Medulla oblongata (tissue), 1 donor: Measurements from ENCODE around the gene POLR3A.
"Not testable (repeated sequence)": the region's sequence is repeated elsewhere in the genome, so short reads cannot be mapped to it uniquely, and the experiment has no call there.

Experiments
- DNase-seq: peaks from one replicate; pipeline ENCODE4 v3.0.0-alpha.2; 2015; ENCODE audit errors: extremely low spot score

POLR3A gene

DNA sequence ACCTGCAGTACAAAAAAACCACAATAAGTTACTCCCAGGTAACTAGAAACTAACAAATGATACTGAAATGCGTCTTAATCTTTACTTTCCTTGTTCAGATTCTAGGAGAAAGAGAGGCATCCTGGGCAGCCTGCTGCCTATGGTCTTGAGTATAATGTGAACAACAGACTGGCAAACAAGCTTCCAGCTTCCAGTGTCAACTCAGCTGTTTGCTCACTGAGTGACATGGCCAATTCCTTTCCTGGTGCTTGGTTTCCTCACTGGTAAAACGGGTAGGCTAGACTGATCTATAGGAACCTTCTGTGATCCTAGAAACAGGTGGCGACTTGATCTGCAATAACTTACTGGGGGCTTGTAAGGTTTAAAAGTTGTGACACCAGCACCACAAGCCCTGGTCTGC lies 10.1 kb downstream of the POLR3A start:
- no peak for DNase-seq

DNA sequence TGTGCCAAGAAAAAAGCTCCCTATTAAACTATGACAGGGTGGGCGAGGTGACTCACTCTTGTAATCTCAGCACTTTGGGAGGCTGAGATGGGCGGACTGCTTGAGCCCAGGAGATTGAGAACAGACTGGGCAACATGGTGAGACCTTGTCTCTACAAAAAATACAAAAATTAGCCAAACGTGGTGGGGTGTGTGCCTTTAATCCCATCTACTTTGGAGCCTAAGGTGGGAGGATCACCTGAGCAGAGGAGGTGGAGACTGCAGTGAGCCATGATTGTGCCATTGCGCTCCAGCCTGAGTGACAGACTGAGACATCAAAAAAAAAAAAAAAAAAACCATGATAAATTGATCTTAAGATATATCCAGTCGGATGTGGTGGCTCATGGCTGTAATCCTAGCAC lies 11.5 kb downstream of the POLR3A start:
- no peak for DNase-seq

DNA sequence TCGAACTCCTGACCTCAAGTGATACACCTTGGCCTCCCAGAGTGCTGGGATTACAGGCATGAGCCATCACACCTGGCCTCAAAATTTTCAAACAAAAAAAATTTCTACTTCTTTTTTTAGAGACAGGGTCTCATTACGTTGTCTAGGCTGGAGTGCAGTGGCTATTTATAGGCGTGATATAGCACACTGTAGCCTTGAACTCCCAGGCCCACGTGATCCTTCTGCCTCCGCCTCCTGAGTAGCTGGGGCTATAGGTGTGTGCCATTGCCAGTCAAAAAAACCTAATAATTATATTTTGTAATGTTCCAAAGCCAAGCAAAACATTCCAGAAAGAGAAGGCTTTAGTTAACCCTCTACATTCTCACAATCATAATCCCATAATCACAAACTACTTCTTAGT lies 13.8 kb downstream of the POLR3A start:
- DNase-seq: no peak

DNA sequence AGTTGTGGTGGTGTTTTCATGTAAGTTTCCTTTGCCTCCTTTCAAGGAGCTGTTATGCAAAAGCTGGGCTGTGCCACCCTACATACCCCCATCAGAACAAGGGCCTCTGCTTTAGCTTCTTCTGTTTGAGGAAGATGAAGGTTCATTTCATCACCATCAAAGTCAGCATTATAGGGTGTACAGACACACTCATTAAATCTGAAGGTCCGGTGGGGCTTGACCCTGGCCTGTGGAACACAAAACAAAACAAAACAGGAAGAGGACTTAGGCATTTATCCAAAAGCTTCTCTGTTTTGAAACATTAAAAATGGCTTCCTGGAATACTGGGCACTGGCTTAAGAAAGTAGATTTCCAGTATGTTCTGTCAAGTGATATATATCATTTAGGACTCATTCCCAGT lies 15.8 kb downstream of the POLR3A start:
- DNase-seq: no peak

DNA sequence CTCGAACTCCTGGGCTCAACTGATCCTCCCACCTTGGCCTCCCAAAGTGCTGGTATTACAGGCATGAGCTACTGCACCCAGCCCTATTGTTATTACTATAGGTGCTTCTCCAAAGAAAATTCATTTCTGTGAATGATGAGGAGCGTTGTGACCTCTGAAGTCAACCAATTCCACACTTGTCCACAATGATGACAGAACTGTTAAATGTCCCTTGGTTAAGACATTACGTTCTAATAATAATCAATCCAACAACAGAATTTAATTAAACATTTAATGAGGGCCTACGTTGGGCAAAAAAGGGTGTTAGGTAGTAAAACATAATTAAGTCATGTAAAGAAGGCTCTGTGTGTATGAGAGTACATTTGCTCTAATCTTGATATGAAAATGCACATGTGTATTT lies 18.2 kb downstream of the POLR3A start:
- DNase-seq: no peak

DNA sequence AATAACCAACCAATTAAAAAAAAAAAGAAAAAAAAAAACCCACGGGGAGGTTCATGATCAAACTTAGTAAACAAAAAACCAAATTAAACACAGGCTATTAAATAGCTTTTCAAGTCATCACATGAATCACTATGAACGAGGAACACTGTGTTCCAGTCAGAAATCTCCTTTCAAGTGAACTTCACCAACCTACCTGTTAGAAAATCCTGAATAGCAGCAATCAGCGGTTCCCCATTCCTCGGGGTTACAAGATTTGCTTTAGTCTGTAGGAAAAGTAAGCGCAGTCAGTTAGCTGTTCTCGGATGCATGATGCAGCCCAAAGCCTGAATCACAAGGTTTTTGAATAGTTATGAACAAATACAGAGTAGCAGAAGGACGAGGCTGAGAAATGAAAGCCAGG lies 19.0 kb downstream of the POLR3A start:
- DNase-seq: no peak

DNA sequence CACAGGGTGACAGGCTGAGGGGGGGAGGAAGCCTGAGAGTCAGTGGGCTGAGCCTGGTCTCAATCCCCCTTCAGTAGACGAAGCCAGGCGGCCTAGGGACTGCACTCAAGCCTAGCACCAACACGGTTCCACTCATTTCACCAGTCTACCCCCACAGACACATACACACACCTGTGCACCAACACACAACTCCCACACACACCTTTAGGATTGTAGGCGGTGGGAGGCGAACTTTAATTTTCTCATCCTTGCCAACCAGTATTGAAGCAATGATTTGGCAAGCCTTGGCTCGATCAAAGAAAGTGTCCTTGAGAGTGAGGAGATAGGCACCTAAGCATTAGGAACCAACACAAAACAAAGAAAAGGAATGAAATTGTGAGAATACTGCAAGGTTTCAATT lies 19.7 kb downstream of the POLR3A start:
- DNase-seq: no peak

DNA sequence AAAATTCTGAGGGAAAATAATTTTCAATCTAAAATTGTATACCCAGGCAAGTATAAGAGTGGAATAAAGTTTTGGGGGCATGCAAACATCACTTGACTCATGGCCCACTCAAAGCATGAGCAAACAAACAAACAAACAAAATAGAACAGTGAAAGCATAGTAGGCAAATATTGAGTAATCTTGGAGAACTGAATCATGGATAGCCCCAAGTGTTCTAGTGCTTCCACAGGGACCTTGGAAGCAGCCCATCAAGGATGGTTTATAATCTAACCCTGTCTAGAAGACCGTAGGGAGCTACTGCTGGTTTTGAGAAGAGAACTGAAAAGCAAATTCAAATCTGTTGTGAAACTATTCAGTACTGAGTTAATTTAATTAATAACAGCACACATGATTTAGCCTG lies 22.1 kb downstream of the POLR3A start:
- no peak for DNase-seq

DNA sequence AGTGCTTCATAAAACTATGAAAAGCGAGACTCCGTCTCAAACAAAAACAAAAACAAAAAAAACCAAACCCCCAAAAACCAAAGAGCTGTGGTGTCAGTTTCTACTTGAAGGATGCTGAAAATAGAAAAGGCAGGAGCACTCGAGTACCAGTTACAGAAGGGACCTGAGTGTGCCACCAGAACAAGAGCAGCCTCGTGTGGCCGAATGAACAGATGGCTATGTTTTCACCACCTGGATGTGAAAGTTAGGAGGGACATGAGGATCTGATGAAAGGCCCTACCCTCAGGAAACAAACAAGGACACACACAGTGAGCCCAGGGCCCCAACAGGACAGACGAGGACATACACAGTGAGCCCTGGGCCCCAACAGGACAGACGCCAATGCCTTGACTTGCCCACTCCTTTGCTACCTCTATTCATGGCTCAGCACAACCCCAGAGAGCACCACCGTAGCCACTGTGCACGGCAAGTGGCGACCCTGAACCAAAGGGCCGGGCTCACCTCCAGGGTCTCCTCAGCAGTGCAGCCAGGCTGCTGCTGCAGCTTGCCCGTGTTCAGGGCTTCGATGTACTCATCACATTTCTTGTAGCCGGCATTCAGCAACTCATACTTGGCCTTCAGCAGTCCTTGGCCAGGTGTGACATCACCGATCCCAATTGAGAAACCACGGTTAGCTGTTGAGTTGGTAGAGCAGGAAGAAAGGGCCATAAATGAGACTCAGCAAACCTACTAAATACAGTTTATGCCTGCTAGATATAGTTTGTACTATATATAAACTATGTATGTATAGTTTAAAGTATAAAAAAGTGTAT lies 24.9 kb downstream of the POLR3A start:
- DNase-seq: no peak

DNA sequence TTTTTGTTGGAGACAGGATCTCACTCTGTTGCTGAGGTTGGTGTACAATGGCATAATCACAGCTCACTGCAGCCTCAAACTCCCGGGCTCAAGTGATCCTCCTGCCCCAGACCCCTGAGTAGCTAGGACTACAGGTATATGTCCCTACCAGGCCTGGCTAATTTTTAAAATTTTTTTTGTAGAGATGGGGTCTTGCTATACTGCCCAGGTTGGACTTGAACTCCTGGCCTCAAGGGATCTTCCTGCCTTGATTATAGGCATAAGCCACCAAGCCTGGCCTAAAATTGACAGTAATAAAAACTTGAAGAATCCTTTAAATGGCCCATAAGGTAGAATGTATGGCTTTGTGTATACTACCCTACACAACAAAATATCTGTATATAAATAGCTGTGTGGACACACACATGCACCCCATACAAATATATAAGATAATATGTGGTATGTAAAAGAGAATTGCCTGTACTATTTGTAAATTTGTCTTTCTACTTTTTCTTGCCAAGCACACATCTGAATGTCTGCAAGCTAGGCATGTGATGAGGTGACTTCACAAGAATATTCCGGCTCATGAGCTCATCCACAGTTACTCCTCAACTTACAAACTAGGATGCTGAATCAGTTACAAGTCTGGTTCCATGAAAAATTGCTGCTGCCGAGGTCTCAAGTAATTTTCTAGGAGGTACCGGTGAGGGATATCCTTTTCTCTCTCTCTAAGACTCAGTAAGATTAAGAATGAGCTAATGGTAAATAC lies 26.6 kb downstream of the POLR3A start:
- no peak for DNase-seq

DNA sequence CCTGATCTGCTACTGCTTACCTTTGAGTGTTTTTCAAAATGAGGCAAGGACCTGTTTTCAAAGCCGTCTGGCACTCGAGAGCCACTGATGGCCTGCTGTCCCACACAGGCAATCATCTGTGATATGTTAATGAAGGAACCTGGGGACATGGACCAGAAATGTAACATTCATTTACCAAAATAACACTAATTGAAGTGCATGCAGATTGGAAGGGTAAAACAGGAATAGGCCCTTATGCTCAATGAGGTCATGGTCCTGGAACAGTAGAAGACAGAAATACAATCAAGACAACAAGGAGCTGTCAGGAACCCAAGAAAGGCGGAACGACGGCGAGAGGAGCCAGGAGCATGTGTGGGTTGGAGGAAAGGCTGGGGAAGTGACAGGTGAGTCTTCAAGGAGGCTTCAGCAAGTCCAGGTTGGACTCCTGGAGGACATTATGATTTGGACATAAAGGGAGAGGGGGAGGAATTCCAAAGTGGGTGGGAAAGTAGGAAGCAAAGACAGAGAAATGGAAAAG lies 28.3 kb downstream of the POLR3A start:
- no peak for DNase-seq

DNA sequence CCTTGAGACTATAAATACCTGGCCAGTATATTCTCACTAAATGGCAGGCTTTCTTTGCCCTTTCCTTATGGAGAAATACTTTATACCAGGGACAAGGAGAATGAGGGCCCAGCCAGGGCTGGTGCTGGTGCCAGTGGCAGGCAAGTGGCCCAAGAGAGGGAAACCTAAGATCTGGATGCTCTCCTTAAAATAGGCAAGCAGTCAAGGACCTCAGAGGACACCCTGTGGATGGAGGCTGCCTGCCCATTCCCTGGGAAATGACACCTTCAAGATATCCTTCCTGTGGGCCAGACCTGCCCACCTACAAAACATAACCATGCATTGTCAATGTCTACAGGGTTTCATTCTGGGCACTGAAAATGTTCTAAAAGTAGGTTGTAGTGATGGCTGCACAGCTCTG lies 29.1 kb downstream of the POLR3A start:
- no peak for DNase-seq

DNA sequence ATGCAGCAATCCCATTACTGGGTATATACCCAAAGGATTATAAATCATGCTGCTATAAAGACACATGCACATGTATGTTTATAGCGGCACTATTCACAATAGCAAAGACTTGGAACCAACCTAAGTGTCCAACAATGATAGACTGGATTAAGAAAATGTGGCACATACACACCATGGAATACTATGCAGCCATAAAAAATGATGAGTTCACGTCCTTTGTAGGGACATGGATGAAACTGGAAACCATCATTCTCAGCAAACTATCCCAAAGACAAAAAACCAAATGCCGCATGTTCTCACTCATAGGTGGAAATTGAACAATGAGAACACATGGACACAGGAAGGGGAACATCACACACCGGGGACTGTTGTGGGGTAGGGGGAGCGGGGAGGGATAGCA lies 30.5 kb downstream of the POLR3A start:
- DNase-seq: not testable (repeated sequence)

DNA sequence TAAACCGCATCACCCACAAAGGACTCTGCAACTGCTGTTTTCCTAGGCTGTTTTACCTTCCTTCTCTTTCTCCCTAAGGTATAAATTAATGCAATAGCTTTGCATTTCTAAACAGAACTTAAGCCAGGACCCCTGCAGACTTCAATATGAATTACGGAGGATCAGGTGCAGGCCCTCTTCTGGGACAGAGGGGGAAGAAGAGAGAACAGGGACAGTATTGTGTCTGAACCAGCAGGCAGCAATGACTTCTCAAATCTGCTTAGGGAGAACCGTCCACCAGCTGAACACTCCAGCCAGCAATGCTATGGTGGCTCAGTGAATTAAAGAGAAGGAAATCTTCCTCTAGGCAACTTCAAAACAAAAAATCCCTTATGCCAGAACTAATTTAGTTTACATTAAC lies 35.7 kb downstream of the POLR3A start:
- no peak for DNase-seq

DNA sequence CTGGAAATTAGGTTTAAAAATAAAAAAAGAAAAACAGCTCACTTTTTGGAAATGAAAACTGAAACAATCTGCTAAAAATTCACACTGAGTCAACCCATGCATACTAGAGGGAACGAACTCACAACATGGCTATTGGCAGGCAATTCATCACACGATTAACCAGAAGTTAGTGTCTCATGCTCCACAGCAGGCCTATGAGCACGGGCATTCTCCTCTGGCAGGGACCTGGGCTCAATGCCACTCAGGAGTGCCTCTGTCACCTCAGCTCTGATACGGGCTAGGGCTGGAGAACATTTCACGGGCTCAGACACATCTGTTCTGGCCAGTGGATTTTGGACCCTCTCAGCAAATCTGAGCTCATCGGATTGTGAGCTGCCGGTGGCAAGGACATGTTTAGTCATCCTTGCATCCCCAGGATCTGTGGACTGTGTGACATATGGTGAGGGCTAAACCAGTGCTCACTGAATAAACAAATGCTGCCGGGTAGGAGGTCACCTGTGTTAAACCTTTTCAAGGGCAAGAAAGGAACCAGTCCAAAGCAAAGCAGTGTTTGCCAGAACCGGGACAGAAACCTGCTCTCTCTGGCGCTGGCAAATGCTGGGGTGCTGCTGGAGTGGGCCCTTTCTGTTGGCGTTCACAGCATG lies 40.1 kb downstream of the POLR3A start:
- DNase-seq: no peak

DNA sequence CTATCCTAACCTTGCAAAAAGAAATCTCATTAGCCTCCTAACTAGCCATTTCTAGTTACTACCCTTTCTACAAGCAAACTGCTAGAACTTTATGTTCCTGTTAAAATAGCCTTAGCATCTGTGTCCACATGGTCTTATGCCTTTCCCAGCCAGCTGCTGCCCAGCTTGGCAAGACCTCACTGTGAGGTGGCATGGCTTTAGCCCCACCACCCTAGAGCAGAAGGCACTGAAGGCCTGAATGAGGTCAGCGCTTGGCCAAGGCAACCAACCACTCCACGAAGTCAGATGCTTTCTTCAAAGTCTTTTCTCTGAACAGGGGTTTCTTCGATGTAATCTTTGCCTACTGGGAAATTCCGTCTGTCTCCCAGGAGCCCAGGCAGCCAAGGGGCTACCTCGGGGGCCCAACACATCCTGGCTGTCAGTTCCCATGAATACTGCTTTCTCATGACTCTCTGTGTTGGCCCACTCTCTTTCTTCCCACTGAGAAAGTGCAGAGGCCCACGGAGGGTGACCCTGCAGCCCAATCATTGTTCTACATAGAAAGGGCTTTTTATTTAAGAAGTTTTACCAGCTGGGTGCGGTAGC lies 41.6 kb downstream of the POLR3A start:
- peak; percentile 66 for DNase-seq

DNA sequence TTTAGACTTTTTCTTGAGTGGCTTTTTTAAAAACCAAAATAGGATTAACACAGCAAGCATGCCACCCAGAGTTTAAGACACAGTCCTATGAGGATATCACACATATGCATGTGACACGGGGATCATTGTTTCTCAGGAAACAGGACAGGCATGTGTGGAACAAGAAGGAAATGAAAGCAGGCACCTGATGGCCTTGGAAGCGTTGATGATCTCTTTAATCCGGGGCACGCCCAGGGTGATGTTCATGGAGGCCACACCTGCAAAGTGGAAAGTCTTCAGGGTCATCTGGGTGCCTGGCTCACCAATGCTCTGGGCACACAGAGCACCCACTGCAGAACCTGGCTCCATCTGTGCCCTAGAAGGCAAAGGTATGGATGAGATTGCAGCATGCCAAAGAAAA lies 44.3 kb downstream of the POLR3A start:
- no peak for DNase-seq

DNA sequence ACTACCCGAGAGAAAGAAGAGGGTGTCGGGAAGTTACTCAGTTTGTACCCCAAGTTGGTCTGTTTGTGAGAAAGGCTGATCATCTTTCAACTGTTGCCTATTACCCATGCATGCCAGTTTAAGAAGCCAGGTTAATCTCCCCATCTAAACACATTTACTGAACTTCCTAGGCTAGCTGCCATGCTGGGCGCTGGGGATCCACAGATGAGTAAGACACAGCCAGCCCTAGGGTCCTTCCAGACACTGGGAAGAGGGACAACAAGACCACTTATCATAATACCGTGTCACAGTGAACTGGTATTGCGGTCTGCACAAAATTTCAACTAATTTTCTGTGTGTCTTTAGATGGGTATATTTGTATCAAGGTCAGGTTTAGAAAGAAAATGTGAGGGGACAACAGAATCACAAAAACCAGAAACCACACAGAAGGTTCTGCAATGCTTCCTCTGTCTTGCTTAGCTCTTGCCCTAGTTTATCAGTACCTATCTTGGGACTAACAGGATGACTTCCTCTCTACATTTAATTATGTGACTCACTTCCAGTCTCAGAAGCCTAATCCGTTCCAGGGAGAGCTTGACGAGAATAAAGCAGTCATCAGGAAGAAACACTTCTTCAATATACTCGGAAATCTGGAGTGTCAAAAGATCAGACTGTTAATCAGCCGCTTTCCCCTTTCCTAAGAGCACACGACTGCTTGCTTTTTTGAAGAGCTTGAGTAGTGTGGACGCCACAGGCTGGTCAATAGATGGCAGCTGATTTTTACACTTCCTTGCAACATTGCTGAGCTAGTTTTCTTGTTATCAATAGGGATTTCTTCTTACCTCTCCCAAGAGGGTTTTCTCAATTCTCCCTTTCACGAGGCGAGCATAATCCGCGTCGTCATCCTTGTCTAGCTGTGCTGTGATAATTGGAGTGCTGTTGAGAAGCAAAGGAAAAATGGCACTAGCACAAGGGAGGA lies 45.7 kb downstream of the POLR3A start:
- DNase-seq: no peak

DNA sequence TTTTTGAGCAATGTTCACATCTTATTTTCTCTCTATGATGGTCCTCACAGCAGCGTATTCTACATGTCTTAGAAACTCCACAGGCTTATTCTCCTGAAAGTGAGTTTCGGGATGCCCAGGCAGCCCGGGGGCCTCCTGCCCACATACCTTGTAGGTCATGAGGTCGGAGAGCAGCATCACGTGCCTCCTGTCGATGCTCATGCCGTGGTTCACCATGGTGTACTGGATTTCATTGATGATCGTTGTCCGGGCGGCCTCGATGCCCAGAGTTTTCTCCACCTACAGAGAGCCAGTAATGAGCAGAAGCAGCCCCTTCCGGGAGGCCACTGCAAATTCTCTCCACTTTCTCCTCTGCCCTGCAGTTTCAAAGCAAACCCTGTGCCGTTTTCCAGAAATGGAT lies 48.0 kb downstream of the POLR3A start:
- no peak for DNase-seq

DNA sequence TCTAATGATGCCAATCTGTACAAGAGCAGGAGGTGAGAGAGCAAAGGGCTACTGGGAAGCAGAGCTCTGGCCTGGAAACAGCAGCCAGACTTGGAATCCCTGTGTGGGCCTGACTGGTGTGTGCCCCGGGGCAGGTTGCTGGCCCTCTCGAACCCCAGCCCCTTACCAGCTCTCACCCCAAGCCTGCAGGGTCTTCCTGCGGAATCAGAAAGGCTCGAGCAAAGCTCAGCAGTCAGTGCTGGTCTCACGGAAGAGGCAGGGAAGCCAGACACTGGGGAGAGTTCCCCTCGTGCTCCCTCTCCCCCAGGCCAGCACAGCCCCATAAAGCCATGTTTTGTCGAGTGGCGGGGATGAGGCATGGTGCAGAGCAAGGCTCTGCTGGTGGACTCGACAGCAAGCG lies 50.1 kb downstream of the POLR3A start:
- DNase-seq: no peak

DNA sequence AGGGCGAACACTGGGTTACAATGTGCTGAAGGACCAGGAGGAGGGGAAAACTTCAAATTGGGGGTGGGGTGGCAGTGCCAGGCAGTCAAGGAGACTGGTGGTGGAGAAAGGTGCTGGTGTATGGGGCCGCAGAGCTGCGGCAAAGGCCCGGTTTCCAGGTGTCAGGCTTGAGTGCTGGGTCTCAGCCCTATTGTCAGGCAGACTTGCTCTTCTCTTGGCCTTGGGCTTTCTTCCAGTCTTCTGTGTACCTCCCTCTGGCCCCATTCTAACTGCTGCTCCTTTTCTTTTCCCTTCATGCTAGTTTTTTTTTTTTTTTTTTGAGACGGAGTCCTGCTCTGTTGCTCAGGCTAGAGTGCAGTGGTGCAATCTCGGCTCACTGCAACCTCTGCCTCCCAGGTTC lies 51.0 kb downstream of the POLR3A start:
- no peak for DNase-seq
